ENCODE data around the gene FOSL2.

Gene FOSL2

DNA sequence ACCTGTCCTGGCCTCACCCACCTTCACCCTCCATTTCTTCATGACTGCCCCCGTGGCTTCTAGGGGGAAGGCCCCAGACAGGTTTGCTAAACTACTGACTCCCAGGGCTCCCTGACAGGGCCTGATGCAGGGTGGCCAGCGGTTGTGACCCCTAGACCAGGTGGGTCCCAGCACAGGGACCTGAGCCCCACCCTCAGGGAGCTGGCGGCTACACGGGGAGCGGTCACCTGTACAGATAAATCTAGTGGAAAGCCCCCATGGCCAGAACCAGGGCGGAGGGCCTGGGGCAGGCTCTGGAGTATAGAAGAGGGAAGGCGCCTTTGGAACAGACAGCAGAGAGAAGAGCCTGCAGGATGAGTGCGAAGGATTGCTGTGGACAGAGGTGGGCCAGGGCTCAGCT lies 60.7 kb downstream of the FOSL2 start:
- no peak for DNase-seq

DNA sequence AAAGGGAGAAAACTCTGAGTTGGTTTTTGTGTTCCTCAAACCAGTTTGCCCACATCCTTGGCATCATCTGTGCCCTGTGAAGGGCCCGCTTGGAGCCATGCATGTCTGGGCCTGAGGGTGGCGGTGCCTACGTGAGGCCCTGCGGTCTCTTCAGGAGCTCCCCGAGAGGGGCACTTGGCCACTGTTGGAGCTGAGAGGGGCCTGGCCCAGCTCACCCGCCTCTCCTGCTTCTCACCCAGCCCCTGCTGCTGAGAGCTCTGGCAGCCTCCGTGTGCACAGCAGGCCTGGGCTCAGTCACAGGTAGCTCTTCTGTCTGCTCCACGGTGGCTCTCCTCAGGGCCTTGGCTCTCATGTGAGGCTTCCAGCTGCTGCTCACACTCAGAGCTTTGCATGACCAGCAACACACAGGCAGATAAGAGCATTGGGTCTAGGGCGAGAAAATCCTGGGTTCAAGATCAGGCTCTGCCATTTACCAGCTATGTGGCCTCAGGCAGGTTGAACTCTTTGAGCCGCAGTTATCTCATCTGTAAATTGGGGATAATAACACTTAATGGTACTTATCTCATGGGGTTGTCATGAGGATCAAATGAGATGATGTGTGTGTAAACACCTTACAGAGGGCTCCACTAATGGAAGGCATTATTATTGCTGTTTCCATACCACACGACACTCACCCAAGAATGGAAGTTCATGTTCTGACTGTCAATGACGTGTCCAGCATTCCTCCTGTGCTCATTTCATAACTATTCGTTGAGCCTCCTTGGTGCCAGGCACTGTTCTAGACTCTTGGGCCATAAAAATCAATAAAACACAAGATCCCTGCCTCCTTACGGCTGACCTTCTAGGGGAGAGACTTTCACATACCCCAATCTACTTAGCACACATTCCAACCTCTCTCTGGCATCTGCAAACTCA lies 61.6 kb downstream of the FOSL2 start:
- peak; percentile 59 for DNase-seq

DNA sequence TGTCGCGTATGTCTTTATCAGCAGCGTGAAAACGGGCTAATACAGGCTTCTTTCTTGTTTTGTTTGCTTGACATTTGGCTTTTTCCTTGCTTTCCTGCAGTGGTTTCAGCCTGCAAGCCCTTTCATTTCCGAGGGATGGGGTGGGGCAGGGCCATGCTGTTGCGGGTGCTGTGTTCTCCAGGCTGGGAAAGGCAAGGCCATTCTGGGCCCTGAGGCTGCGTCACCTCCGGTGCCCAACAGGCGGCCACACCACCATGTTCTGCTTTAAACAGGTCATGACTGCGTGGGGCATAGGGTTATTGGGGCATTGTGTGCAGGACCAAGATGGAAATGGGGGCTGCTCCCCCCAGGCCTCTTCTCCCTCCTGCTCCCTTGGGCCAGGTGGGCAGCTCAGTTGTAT lies 64.6 kb downstream of the FOSL2 start:
- no peak for DNase-seq

DNA sequence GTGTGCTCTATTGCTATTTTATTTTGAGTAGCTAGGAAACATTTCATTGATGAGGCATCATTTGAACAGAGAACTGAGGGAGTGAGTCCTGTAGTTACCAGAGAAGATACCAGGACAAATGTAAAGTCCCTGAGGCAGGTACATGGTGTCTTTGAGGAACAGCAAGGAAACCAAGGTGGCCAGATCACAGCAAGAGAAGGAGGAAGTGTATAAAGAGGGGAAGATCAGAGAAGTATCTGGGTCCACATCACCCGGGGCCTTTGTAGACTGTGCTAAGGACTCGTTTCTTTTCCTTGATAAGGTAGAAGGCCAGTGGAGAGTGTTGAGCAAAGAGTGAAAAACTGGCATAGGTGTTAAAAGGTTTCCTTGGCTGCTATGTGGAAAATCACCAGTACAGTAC lies 68.4 kb downstream of the FOSL2 start:
- no peak for DNase-seq

DNA sequence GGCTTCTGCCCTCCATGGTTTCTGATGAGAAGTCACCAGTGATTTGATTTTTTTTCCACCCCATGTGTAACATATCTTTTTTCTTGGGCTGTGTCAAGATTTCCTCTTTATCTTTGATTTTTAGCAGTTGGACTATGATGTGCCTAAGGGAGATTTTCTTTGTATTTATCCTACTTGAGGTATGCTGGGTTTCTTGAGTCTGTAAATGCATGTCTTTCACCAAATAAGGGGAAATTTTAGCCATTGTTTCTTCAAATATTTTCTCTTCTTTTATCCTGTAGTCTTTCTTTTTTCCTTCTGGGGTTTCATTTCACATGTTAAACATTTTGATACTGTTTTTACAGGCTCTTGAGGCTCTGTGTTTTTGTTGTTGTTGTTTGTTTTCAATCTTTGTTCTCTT lies 69.5 kb downstream of the FOSL2 start:
- DNase-seq: no peak

DNA sequence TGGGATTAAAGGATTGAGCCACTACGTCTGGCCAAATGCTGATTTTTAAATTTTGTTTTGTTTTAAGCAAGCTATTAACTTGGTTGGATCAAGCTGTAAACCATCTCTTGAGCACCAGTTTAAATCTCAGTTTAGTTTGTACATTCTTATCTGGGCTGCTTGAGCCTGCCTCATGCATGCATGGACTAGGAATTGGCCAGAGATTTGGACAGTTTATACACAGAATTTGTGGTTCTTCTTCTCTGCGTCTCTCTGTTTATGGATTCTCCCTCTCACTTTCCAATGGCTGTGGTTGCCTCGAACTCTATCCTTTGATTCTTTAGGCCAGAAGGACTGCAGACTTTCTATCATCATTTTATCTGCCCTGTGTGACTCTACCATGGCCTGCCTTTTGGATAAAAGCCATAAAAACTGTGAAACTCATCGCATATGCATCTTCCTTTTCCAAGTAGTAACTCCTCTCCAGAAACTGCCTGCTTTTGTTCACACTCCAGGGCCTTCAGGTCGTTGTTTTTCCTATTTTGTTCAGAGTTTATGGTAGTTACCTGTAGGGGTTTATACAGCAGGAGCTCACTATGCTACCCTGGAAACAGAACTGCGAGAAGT lies 70.7 kb downstream of the FOSL2 start:
- DNase-seq: no peak

DNA sequence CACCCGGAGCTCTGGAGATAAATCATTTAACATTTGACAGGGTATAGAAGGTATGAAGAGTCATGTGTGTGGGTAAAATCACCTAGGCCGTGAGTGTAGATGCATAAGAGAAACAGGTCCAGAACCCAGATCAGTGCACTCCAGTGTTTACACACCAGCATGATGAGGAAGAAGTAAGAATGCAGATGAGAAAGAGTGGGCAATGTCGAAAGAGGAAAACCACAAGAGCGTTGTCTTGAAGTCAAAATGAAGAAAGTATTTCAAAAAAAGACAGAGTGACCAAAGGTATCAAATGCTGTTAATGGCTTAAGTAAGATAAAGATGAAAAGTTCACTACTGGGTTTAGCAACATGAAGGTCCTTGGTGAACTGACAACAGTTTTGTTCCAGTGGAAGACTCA lies 71.2 kb downstream of the FOSL2 start:
- DNase-seq: no peak

DNA sequence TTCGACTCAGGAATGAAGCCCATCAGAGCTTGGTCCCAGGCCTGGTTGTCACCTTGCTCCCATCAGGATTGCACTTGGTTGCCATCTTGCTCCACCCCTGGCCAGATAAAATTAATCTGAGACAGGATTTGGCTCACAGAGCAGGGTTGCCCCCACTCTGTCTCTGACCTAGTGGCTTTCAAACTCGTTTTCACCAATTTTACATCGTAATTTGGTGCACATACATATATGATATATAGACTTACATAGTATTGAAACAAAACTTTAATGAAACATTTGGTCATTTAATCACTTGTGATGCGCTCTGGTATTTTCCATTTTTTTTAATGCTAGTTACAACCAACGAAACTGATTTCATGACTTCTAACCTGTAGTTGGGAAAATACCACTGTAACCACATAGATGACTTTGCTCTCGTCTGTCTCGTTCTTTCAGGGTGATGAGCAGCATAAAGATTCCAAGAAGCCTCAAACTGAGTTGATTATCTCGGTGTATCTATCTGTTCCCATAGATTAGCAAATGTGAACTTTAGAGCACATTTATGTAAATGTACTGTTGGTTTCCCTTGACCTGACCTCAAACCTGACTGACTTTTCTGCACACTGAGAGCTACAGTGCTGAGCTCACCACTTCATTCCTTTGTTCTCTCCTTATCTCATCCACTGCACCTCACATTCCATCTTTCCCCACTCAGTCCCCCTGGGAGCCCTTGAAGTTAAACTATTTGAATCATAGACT lies 72.7 kb downstream of the FOSL2 start:
- no peak for DNase-seq
